B cell (primary cell): ENCODE results near the gene SF3B5. TPM values are rescaled to one million over a fixed set of nuclear protein-coding genes. Genes with fewer than 3 reads are reported as not detected.

Experiments
- ATAC-seq: fragments of 200-7000 bp; cut with Tn5 transposase; one replicate; pipeline ENCODE4 v1.10.0; 2021; ENCODE audit warnings: low read depth, mild to moderate bottlenecking, moderate number of reproducible peaks, moderate library complexity
- CTCF ChIA-PET: fragments of 350-600 bp; sonication (Branson Sonifier 250); formaldehyde crosslinking; loops from one replicate; lab custom pipeline; 2021; ENCODE audit warnings: antibody characterized with exemption, inconsistent platforms; lab: Charles Lee
- POLR2A ChIA-PET: fragments of 350-600 bp; sonication (Branson Sonifier 250); formaldehyde crosslinking; loops from one replicate; lab custom pipeline; 2021; ENCODE audit warnings: antibody characterized with exemption; lab: Charles Lee
- DNase-seq: peaks from one replicate; pipeline ENCODE4 v3.0.0; 2013
- H2AFZ ChIP-seq: 2 replicates; pipeline ENCODE4 v1.6.1; 2012; ENCODE audit warnings: mild to moderate bottlenecking, low read depth, low read length; ENCODE audit not compliant: insufficient read depth, poor library complexity, severe bottlenecking
- H3K27ac ChIP-seq, 2 donors: 1 replicate in 1 of 2; 2 replicates in 1 of 2; pipeline ENCODE4 v1.5.1; 2012 to 2013; ENCODE audit warnings: low read length in 2 of 2, mild to moderate bottlenecking in 2 of 2, moderate library complexity in 1 of 2
- H3K27me3 ChIP-seq, 4 experiments: fragments of 200-600 bp in 1 of 4; sonication (generic) in 1 of 4; replicated peaks in 1 of 4; 1 replicate in 2 of 4; 2 replicates in 2 of 4; pipeline versions ENCODE4 v1.6.1 to v1.7.0; 2013 to 2016; ENCODE audit warnings: low read length in 3 of 4, mild to moderate bottlenecking in 2 of 4, mixed read lengths in 1 of 4, moderate library complexity in 1 of 4; ENCODE audit not compliant: insufficient read depth in 4 of 4, control insufficient read depth in 3 of 4; ENCODE audit errors: control extremely low read depth in 1 of 4
- H3K36me3 ChIP-seq, 2 experiments: replicated peaks in 1 of 2; 1 replicate in 1 of 2; 2 replicates in 1 of 2; pipeline versions ENCODE4 v1.6.1 to v1.7.1; 2013; ENCODE audit warnings: low read length in 1 of 2; ENCODE audit not compliant: insufficient read depth in 2 of 2, control insufficient read depth in 1 of 2; ENCODE audit errors: control extremely low read depth in 1 of 2, extremely low read depth in 1 of 2
- H3K4me1 ChIP-seq, 2 donors: fragments of 200-600 bp in 1 of 2; sonication (generic) in 1 of 2; 1 replicate in 1 of 2; 2 replicates in 1 of 2; pipeline versions ENCODE4 v1.5.1 to v1.6.1; 2013 to 2017; ENCODE audit warnings: low read length in 2 of 2; ENCODE audit not compliant: control insufficient read depth in 2 of 2, insufficient read depth in 2 of 2
- H3K4me2 ChIP-seq: replicated peaks from 2 replicates; pipeline ENCODE3; 2012; ENCODE audit warnings: mild to moderate bottlenecking, low read depth, low read length; ENCODE audit not compliant: poor library complexity, severe bottlenecking
- H3K4me3 ChIP-seq, 5 experiments: fragments of 200-600 bp in 1 of 5; sonication (generic) in 1 of 5; 1 replicate in 3 of 5; 2 replicates in 2 of 5; pipeline versions ENCODE4 v1.5.1 to v1.7.0; 2011 to 2016; ENCODE audit warnings: low read length in 4 of 5, mild to moderate bottlenecking in 4 of 5, low read depth in 2 of 5, control low read depth in 1 of 5, moderate library complexity in 1 of 5; ENCODE audit not compliant: insufficient read depth in 1 of 5; ENCODE audit errors: control extremely low read depth in 1 of 5, extremely low read depth in 1 of 5
- H3K79me2 ChIP-seq: fragments of 200-600 bp; sonication (generic); one replicate; pipeline ENCODE4 v1.6.0; 2016; ENCODE audit warnings: low read length; ENCODE audit not compliant: control insufficient read depth, insufficient read depth
- H3K9ac ChIP-seq: fragments of 200-600 bp; sonication (generic); 2 replicates; pipeline ENCODE4 v1.6.1; 2017; ENCODE audit warnings: mild to moderate bottlenecking, low read length, moderate library complexity
- H3K9me3 ChIP-seq, 3 donors: one replicate each; pipeline versions ENCODE4 v1.6.1 to v1.7.1; 2013; ENCODE audit warnings: low read length in 2 of 3; ENCODE audit not compliant: control insufficient read depth in 2 of 3, insufficient read depth in 1 of 3; ENCODE audit errors: control extremely low read depth in 1 of 3
- H4K20me1 ChIP-seq: 2 replicates; pipeline ENCODE4 v1.6.0; 2012; ENCODE audit warnings: mild to moderate bottlenecking, low read length; ENCODE audit not compliant: insufficient read depth, control insufficient read depth, poor library complexity, severe bottlenecking
- H3K27ac Mint-ChIP-seq: one replicate; pipeline ENCODE4 v1.8.0; 2021; ENCODE audit warnings: mixed read lengths
- H3K27me3 Mint-ChIP-seq: one replicate; pipeline ENCODE4 v1.8.0; 2021; ENCODE audit warnings: mixed read lengths
- H3K4me1 Mint-ChIP-seq: one replicate; pipeline ENCODE4 v1.8.0; 2021; ENCODE audit warnings: mixed read lengths
- H3K4me3 Mint-ChIP-seq: one replicate; pipeline ENCODE4 v1.8.0; 2021; ENCODE audit warnings: mixed read lengths
- H3K9me3 Mint-ChIP-seq: one replicate; pipeline ENCODE4 v1.8.0; 2022; ENCODE audit warnings: mixed read lengths; ENCODE audit not compliant: insufficient read depth
- EZH2 ChIP-seq: IDR thresholded peaks from 2 replicates; pipeline ENCODE4 v1.6.1; 2012; ENCODE audit warnings: borderline replicate concordance, low read depth, mild to moderate bottlenecking, moderate library complexity, low read length; ENCODE audit not compliant: insufficient read depth, poor library complexity, severe bottlenecking
- WGBS: methylation state at CpG from one replicate; pipeline ENCODE4 v1.1.5; 2013; ENCODE audit warnings: missing lambda C conversion rate; ENCODE audit not compliant: insufficient coverage; 5-methylcytosine and 5-hydroxymethylcytosine counted together
- intact Hi-C: fragments of 100-400 bp; cut with micrococcal nuclease; formaldehyde crosslinking; loops from one replicate; pipeline ENCODE4 v1.10.0; 2022
- polyA plus RNA-seq: library from polyadenylated mRNA; depleted of rRNA; stranded (reverse); fragments of >200 nt; gene quantifications from 2 replicates; pipeline ENCODE4 v1.2.3, GENCODE V29; 2012
- total RNA-seq, 2 donors: library from RNA; stranded (reverse); fragments of 120-200 nt in 1 of 2; gene quantifications; 1 replicate in 1 of 2; 2 replicates in 1 of 2; pipeline versions ENCODE4 v1.2.3 to v1.2.4, GENCODE V29; 2013 to 2022
- TF ChIP-seq, protein P1 (sequence below): fragments of 200-600 bp; IDR thresholded peaks from one replicate; pipeline ENCODE4 v1.8.0; 2022; ENCODE audit warnings: antibody characterized with exemption, mild to moderate bottlenecking

The SF3B5 gene
- total and polyA plus RNA-seq, 2 donors (not counting 1 experiment from before 2014, with no cell fraction given), result 111 to 360 TPM

DNA sequence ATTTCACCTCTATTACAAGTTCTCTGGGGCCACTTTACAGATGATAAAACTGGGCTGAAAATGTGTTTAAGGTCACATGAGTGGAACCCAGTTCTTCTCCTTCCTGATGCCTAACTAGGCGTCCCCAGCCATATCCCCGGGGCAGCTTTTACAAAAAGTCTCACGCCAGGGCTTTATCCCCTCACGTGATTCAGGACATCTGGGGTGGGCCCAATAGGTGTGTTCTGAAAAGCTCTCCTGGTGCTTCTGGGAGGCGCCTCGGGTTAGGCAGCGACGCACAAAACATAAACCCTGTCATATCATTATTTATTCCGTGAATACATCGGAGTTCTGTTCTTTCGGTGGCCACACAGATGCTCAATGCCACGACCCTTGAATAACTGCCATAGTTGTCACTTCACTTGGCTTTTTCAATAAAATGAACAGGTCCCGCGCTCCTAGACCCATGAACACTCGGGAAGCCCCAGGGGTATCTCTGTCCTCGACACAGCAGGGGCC is 32.1 kb downstream of the SF3B5 start:
- Histone ChIP-seq H3K79me2 (peaks cover 8% of the 10 kb centered on the region), H2AFZ (peak overlapping the region; percentile 82), H3K27ac (peak overlapping the region; percentile 88 to 96), H3K9ac (peak overlapping the region; percentile 97), H3K4me2 (peak overlapping the region; percentile 74), H3K36me3 (no peaks in the 10 kb centered on the region), H3K9me3 (no peaks in the 10 kb centered on the region), H3K4me1 (peaks cover 21 to 32% of the 10 kb centered on the region in 2 donors), H3K27me3 (no peaks in the 10 kb centered on the region), H3K4me3 (peak overlapping the region; percentile 74 to 86 (median 82)), H4K20me1 (no peaks in the 10 kb centered on the region)
- TF ChIP-seq, protein P1, sequence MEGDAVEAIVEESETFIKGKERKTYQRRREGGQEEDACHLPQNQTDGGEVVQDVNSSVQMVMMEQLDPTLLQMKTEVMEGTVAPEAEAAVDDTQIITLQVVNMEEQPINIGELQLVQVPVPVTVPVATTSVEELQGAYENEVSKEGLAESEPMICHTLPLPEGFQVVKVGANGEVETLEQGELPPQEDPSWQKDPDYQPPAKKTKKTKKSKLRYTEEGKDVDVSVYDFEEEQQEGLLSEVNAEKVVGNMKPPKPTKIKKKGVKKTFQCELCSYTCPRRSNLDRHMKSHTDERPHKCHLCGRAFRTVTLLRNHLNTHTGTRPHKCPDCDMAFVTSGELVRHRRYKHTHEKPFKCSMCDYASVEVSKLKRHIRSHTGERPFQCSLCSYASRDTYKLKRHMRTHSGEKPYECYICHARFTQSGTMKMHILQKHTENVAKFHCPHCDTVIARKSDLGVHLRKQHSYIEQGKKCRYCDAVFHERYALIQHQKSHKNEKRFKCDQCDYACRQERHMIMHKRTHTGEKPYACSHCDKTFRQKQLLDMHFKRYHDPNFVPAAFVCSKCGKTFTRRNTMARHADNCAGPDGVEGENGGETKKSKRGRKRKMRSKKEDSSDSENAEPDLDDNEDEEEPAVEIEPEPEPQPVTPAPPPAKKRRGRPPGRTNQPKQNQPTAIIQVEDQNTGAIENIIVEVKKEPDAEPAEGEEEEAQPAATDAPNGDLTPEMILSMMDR, result no peak
- TF ChIP-seq EZH2, result no peak
- Mint-ChIP-seq H3K4me1 (peaks cover 37% of the 10 kb centered on the region), H3K27ac (peak overlapping the region; percentile 92), H3K4me3 (peak overlapping the region; percentile 90), H3K9me3 (no peaks in the 10 kb centered on the region), H3K27me3 (no peaks in the 10 kb centered on the region)
- intact Hi-C loops, result loop anchor here (1.0 kb wide), 2 partner anchors 8 to 613 kb away; partner anchors contain the start of genes ADAT2 and PEX3
- ATAC-seq (peak; percentile 1), DNase-seq (no peak)
- ChIA-PET POLR2A (interaction anchor here (2.6 to 3.9 kb wide), 2 partner anchors 8 to 32 kb away, joined by 23 to 27 read pairs; partner anchors contain the start of gene SF3B5), CTCF (interaction anchor here (1.0 to 2.5 kb wide), 6 partner anchors 8 to 156 kb away, joined by 3 to 12 read pairs (median 6); no protein-coding TSS in a partner anchor)
- under 1% methylated on average over 16 of the region's 16 CpGs for WGBS

- Mint-ChIP-seq H3K4me1 (peaks cover 41% of the 10 kb centered on the region), H3K27me3 (no peaks in the 10 kb centered on the region), H3K9me3 (no peaks in the 10 kb centered on the region), H3K27ac (peak overlapping the region; percentile 92), H3K4me3 (peak overlapping the region; percentile 90)
- ATAC-seq (no peak), DNase-seq (no peak)
- ChIA-PET POLR2A (interaction anchor here (0.6 to 2.6 kb wide), 2 partner anchors 8 to 30 kb away, joined by 6 to 27 read pairs; no protein-coding TSS in a partner anchor), CTCF (interaction anchor here (1.8 to 2.5 kb wide), 2 partner anchors 8 to 49 kb away, joined by 11 to 12 read pairs; no protein-coding TSS in a partner anchor)
- Histone ChIP-seq H3K4me2 (peak overlapping the region; percentile 74), H3K27me3 (no peaks in the 10 kb centered on the region), H3K9ac (peak overlapping the region; percentile 97), H3K36me3 (no peaks in the 10 kb centered on the region), H3K79me2 (peaks cover 8% of the 10 kb centered on the region), H2AFZ (peak overlapping the region; percentile 82), H4K20me1 (no peaks in the 10 kb centered on the region), H3K4me3 (peak overlapping the region; percentile 74 to 86 (median 82)), H3K4me1 (peaks cover 21 to 32% of the 10 kb centered on the region in 2 donors), H3K9me3 (no peaks in the 10 kb centered on the region), H3K27ac (peak overlapping the region; percentile 88 to 96)
- no peak for TF ChIP-seq EZH2
- TF ChIP-seq, protein P1, result no peak
- intact Hi-C loops, result loop anchor here (1.0 kb wide), 2 partner anchors 7 to 612 kb away; partner anchors contain the start of genes ADAT2 and PEX3
- 4% methylated on average over 3 of the region's 5 CpGs for WGBS
Observed at GRCh38 chr6:144062786-144063185, 32.6 kb downstream of the SF3B5 start.
